ENCODE measurements around the gene PSAPL1.

The PSAPL1 gene

DNA sequence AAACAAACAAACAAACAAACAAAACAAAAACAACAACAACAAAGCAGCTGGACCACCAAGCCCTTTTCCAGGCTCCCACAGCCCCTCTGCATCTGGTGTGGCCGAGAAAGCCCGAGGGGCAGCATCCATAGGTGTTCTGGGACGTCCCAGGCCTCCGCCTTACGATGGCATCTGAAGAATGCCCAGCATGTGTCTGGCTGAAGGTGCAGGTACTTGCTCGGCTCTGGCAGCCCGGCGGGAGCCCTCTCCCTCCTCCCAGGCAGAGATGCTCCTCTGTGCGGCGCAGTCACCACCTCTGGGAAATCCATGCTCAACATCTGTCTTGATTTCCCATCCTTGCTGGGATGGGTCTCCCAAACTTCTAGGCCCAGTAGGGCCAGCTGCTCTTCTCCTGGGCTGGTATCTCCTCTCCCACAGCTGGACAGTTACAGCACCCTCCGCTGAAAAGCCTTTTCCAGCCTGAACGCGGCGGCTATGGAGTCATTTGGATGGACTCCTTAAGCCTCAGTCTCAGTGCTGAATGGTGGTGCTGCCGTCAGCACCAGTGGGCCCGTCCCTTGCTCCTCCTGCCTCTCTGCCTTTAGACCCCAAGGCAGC, 4.3 kb downstream of the PSAPL1 start:
- no peak for DNase-seq

DNA sequence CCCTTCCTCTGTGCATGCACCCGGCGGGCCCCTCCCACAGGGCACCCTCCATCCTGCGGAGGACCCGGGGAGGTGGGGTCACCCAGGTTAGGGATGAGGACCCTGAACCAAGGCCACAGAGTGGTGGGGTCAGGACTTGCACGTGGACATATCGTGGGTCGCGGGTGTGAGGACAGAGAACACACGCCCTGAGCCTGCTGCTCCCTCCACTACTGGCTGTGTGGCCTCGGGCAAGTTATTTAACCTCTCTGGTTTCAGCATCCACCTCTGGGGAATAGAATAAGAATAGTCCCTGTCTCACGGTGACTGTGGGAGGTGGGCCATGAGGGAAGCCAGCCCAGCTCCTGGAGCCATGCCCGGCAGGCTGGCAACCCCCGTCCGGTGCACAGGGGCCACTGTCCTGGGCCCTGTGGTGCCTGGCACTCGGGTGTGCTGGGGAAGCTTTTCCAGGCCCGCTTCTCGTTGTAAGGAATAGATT, 5.1 kb downstream of the PSAPL1 start:
- no peak for DNase-seq

DNA sequence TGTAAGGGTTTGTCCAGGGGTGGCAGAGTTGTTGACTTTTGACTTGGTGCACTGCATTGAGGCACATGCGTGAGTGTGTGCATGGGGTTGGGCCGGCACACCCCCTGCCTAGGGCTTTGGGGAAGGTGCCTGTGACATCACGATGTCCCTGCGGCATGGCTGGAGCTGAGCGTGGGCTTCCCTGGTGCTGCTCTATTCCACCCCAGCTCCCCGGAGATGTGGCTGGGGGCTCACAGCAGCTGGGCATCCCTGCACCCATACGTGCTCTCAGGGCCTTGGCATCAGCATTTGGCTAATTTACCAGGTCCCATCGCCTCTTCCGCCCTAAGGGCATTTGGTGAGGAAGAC, 5.7 kb downstream of the PSAPL1 start:
- no peak for DNase-seq

DNA sequence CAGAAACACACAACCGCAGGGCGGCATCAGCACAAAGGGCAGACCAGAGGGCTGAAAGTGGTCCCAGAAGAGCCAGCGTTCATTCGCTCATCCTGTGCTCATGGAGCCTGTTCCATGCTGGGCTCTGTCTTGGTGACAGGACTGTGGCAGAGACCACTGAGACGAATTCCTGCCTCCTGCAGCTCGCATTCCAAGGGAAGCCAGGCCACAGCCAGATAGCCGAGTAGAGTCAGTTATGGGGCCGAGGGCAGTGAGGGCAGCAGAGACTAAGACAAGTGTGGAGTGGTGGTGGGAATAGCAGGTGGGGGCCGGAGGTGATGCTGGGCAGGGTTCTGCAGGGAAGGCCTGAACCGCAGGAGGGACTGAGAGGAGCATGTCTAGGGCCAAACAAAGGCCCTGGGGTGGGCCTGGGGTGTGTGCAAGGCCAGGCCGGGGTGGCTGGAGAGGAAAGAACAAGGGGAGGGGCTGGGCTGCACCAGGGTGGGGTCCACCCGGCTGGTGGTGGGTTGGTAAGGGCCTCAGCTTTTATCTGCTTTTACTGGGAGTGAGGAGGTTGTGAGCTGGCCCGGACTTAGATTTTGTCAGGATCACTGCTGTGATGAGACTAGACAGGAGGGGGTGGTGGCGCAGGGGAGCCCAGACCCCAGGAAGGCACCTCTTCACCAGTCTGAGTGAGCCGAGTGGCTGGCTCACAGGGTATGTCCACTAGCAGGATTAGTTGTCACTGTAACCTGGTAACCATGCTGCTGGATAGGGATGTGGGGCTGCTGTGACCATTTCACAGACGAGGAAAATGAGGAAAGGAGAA, 6.3 kb downstream of the PSAPL1 start:
- no peak for DNase-seq

DNA sequence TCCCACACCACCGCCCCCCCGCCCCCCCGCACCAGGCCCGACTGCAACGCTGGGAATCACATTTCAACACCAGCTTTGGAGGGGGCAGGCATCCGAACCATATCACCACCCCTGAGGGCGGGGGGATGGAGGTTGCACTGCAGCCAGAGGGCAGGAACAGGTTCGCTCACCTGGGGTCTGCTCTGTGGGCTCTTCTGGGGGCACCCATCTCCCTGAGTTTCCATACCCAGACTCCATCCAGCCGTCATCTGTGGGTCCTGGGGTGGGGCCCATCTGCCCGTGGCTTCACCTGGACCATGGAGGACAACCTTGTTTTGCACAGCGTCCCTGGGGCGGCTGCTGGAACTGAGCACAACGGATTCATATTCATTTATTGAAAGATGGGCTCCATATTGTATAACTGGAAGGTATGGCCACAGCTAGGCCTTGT, 6.9 kb downstream of the PSAPL1 start:
- no peak for DNase-seq

DNA sequence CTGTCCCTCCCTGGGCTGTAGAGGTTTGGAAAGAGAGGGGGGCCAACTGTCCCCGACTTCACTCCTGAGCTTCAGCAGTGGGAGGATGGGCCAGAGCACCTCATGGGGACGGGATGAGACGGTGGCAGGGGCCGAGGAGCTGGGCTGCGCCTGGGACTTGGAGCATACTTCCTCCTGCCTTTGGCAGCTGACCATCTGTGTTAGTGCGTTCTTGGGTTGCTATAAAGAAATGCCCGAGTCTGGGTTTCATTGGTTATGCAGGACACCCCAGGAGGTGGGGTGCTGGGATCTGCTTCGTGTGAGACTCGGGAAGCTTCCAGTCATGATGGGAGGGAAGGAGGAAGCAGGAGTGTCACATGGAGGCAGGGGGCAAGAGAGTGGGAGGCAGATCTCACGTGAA, 7.4 kb downstream of the PSAPL1 start:
- DNase-seq = no peak

DNA sequence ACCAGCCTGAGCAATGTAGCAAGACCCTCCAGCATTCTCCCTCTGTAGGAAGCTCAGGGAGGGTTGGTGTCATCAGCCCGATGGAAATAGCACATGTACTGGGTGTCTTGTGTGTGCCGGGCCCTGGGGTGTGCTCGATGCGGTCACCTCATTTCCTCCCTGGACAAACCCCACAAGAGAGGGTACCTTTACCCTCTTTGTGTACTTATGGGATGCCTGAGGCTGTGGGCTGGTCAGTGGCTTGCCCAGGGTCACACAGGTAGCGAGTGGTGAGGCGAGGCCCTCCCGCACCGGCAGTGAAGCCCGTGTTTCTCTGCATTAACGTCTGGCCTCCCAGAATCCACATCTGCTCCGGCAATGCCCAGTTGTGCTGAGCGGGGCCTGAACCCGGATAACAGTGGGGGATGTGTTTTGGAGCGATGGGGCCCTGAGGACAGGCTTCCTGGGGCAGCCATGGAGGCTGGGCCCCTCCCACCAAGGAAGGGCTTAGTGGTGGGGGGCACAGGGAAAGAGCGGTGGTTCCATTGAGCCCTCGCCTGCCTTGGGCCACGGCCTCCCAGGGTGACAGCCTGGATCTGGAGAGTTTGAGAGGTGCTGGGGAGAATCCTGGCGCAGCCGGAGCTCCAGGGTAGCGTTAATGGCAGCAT, 8.1 kb downstream of the PSAPL1 start:
- DNase-seq = no peak

DNA sequence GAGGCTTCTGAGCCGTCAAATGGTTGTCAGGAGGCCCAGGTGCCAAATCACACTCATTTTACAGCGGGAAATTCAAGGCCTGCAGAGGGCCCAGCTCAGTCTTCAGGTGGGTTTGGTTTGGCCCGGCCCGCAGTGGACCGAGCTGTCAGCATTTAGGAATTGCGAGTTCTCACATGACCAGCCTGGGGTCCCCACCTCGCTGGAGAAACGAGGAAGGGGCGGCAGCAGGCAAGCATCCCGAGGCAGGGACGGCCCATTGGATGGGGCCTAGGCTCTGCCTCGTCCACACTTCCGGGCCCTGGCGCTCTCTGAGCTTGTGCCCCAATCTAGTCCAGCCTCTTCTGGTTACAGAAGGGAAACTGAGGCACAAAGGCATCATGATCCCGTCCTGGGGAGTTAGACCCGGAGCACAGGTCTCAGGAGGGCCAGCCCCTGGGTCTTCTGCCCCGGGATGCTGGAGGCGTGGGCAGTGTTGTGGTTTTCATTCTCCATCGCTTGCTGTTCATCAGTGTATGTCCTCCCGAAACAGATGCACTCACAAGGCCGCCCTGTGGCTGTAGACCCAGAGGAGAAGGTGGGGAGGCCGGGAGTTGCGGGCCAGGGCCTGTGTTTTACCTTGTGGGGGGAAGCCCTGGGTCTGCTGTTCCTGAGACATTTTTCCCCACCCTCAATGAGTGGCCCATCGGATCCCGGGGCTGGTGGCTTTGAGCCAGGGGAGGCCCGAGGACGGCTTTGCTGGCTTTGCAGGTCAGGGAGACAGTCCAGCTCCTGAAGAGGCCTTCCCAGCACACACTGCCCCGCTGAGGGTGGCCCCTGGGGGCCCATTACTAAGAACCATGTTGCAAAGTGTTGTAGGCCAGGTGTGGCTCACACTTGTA, 8.9 kb downstream of the PSAPL1 start:
- DNase-seq = no peak

DNA sequence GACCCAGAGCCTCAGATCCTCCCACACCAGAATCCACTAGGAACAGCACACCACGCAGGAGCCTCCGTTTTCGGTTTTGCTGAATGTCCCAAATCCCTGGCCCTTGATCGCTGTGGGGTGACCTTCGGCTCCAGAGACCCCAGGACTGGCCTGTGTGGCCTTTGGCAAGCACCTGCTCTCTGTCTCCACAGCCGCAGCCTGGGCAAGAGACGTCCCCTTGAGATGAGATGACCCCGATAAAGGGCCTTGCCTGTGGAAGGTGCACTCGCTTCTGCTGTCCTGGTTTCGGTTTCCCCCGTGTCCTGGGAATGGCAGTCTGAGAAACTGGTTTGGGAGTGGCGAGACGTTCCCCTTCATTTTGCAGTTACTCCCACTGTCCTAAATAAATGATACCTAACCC, 9.6 kb downstream of the PSAPL1 start:
- DNase-seq = no peak

DNA sequence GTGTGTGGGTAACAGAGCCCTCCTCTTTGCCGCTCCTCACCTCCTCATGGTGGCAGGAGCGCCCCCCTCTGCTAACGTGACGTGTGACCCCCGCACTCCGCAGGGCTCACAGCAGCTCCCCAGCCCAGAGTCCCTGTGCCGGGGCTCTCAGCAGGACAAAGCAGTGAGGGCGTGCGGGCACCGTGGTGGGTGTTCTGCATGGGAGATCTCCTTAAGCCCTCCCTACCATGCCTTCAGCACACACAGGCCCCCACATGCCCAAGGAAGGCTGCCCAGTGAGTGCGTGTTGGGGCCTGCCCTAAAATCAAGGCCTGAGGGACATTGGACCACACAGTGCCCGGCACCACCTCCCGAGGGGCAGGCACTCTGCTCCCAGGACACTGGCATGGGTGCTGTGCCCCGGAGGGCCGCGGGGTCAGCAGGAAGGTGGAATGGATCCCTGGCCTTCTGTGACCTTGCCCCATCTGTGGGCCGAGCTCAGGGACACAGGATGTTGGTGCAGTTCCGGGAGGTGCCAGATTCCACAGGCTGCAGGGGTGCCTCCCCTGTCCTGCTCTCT, 10.1 kb downstream of the PSAPL1 start:
- DNase-seq = no peak

DNA sequence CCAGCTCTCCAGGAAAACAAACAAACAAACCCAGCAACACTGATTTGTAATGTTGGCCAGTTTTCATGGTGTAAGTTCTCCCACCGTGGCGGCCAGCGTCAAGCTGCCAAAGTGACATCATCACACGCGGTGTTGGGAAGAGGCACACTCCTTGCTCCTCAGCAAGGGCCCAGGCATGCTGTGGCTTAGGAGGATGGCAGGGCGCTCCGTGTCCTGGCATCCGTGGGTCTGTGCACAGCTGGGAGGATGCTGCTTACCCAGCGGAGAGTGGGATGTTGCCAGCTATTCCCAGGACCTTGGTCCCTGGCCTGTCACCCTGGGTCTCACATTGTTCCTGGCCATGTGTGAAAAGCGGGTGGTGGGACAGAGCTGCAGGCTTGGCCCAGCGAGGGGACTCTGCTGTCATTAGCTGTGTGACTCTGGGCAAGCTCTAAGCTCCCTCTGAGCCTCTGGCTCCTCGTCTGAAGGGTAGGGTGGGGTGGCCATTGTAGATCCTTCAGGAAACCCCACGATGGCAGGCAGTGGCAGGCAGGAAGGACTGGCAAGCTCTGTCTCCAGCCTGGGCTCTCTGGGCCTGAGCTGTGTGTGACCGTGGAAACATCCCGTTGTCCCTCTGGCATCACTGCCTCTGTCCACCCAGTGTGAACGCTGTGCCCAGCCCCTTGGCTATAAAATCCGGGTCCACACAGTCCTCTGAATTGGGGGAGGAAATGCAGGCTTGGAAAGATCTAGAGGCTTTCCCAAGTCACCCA, 10.8 kb downstream of the PSAPL1 start:
- DNase-seq = no peak

DNA sequence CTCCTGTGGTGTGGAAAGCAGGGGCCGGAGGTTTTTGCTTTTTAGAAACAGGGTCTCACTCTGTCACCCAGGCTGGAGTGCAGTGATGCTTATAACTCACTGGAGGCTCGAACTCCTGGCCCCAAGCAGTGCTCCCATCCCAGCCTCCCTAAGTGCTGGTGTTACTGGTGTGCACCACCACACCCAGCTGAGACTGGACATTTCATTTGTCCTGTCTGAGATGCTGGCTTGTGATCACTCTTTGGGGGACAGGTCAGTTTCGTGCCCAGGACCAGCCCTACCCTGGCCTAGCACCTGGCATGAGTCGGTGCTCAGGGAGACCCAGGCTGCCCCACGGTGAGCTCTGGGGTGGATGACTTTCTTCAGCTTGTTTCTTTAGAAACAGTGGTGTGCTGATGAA, 11.3 kb downstream of the PSAPL1 start:
- DNase-seq = no peak

DNA sequence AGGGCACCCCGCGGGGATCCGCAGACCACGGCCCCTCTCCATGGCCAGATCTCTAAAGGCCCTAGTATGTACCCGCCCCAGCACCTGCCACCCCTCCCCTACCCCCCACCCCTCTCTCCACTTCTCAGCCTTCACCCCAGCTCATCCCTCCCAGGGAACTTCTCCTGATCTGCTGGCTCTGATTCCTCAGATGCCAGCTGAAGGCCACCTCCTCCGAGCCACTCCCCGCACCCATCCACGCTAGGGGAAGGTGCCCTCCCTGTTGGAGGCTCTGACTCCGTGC, 11.9 kb downstream of the PSAPL1 start:
- no peak for DNase-seq

DNA sequence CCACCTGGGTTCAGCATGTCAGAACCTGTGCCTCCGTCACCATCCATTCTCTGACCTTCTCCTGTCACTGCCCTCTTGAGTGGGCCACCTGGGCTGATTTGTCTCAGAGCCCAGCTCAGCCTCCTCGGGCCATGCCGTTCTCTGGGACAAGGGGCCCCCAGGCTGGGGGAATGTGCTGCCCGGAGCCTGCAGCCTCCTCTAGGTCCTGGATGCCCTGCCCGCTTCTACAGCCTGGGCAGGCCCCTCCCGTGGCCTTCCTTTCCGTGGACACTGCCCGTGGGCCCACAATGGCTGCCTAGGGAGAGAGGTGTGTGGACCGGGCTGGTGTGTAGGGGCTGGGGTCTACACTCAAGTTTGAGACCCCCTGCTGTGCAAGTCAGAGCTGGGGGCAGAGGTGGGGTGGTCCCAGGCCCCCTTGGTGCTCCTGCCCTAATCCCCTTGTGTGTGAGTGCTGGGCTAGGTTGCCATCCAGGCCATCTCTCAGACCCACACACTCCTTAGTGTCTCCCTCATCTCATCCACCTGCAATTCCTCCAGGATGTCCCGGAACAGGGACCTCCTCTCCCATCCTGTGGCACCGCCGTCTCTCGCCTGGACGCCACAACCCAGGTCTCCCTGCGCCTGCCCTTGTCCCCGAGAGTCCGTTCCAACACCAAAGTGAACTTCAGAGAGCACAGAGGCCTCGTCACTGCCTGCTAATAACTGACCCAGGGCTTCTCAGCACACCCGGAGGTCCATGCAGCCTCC, 12.4 kb downstream of the PSAPL1 start:
- no peak for DNase-seq

DNA sequence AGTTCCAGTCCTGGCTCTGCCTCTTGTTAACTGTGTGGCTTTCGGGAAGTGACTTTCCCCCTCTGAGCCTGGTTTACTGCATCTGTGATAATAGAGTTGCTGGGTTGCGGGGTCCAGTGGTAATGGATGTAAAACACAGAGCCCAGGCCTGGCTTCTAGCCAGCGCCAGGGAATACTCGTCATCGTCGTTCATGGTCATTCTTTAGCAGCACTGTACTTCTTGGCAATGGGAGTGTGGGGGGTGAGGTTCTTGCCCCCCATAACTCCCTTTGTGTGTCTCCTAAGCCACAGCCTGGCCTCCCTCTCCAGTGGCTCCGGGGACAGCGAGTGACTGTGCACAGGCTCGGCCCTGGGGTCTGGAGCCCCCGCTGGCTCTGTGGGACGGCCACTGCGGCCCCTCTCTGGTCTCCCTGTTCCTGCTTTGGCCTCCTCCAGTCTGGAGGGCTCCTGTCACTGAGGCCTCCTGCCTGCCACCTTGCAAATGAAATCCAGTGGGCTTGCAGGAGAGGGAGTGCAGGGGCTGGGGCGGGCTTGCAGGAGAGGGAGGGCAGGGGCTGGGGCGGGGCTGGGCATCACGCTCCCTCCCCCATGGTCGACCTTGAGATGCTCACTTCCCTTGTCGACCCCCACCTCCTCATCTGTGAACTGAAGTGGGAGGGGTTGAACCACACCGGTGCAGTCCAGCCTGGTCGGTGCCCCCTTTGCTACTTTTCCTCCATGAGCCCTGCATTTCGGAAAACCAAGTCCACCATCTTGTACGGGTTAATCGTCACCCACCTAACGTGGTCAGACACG, 13.2 kb downstream of the PSAPL1 start:
- no peak for DNase-seq

DNA sequence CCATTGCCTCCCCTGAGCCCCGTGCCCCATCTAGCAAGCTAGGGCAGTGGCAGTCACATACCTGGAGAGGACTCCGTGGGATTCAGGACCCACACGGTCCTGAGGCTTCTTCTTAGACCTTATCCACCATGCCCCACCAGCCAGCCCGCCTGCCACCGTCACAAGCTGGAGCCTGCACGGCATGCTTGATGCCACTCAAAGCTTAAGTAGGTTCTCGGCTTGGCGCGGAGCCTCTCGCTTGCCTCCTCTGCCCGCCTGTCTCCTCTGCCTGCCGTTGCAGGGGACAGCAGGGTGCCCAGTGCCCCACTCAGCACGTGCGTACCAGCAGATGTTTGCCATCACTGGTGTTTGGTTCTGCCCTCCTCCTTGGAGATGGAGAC, 14.1 kb downstream of the PSAPL1 start:
- peak; percentile 44 for DNase-seq

DNA sequence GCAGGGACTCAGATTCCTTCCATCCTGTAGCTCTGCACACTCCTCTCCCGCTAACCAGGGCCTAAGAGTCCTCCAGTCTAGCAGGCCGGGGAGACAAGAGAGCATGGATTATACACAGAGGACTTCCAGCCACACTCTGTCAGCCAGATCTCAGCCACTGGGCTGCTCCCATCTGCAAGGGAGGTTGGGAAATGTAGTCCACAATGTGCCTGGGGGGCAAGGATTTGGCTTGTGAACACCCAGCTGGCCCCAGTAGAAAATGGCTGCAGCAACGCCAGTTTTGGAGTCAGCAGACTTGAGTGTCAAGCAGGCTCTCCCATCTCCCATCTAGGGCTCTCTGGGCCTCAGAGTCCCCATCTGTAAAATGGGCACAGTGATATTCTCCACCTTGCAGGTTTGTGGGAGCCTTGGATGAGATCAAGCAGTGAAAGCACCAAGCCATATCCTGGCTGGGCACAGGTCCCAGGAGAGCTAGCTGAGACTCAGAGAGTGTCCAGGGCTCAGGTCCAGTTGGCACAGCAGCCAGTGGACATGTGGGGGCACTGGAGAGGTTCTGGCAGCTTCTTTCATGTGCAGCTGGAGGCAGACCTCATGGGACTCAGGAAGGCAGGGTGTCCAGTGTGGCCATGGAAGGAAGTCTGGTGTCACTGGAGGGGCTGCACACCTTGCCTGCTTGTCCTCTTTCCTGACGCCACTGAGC, 14.6 kb downstream of the PSAPL1 start:
- no peak for DNase-seq

DNA sequence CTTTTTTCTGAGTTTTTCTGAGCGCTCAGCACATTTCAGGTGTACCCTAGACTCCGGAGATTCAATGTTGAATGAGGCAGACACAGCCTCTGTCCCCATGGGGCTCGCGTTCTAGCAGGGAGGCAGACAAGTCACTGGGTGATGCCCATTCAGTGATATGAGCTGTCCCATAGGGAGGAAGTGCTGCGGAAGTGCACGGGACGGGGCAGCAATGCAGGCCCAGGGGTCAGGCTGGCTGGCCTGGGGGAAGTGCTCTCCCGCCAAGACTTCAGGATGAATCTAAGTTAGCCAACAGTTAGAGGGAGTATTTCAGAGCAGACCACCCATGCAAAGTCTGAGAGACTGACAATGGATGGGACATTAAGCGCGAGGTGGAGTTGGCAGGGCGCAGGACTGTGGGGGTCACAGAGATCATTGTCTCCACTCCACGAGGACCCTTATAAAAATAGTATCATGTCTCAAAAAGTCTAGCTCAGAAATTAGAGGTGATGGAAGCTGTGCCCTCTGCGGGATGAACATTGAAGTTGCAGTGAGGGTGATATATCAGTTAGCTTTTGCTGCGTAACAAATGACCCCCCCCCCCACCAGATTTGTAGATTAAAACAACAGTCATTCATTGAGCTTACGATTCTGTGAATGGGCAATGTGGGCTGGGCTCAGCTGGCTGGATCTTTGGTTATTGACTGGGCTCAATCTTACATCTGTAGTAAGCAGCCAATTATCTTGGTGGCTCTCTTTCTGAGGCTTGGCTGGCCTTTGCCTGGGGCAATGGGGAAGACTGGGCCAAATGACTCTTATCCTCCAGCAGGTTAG, 16.4 kb downstream of the PSAPL1 start:
- no peak for DNase-seq

DNA sequence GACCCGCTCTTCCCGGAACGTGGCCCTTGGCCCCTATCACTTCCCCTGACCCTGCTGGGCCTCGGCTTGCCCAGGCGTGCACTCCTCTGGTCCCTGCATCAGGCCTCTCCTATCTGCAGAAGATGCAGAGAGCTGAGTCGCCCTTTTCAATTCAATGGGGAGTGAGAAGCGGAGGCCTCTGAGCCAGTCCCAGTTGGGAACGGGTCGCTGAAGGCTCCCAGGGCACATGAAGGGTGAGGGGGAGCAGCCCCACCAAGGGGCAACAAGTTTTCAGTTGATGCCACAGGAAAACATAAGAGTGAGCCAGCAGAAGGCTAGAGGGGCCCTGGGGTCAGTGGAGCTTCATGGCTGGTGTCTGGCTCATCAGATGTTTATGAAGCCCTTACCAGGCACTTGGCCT, 17.1 kb downstream of the PSAPL1 start:
- DNase-seq = no peak

Measured in NCI-H524 treated with DMSO at 0.1 percent for 48 hours (cell line).